H7 (cell line): Measurements from ENCODE around the gene CD63. TPM values are rescaled to one million over a fixed set of nuclear protein-coding genes. Genes with fewer than 3 reads are reported as not detected.

ENCODE experiments used
- DNase-seq: peaks from one replicate; pipeline ENCODE4 v3.0.0; 2012
- H3K27me3 ChIP-seq: 2 replicates; pipeline ENCODE4 v1.6.0; 2011; ENCODE audit warnings: mild to moderate bottlenecking, low read length; ENCODE audit not compliant: control insufficient read depth, insufficient read depth
- H3K36me3 ChIP-seq: replicated peaks from 2 replicates; pipeline ENCODE4 v1.5.1; 2011; ENCODE audit warnings: low read length; ENCODE audit not compliant: control insufficient read depth, insufficient read depth
- H3K4me3 ChIP-seq: 2 replicates; pipeline ENCODE4 v1.5.1; 2011; ENCODE audit warnings: low read depth, mild to moderate bottlenecking, control low read depth, low read length, moderate library complexity; ENCODE audit not compliant: insufficient read depth
- total RNA-seq: library from RNA; depleted of rRNA; stranded (reverse); fragments of >200 nt; shearing (Covaris generic); gene quantifications from 2 replicates; pipeline ENCODE4 v1.2.3, GENCODE V29; 2014

CD63 gene
- total RNA-seq, 1 experiment from 2014 or later: 314 TPM

DNA sequence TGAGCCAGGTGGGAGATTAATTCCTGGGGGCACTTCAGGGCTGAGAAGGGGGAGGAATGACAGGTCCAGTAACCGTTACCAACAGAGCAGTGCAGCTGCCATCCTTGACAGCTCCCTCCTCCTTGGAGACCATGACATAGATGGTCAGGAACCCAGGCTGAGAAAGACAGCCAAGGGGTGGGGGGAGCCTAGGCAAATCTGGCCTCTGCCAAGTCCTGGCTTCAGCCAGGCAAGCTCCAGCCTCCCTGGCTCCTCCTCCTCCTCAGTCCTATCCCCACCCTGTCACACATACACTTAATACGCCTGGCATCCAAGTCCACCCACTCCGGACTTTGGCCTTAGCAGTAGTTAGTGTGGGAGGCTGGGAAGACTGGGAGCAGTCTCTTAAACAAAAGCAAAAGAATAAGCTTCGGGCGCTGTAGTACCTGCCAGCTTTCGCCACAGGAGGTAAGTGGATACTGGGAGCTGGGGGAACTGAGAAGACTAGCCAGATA lies 8.7 kb downstream of the CD63 start, which contains the start of gene RDH5:
TSS of gene RDH5 (plus strand) at position 323 of the 494 bp plus-strand sequence. CDS start 792 bp downstream, outside the sequence.
- H3K27me3 ChIP-seq: no peaks in the 10 kb centered on the region
- no peak for DNase-seq
- no peak within 1 kb of the TSS for H3K4me3 ChIP-seq
- H3K36me3 ChIP-seq: peaks cover 12% of the 10 kb centered on the region

DNA sequence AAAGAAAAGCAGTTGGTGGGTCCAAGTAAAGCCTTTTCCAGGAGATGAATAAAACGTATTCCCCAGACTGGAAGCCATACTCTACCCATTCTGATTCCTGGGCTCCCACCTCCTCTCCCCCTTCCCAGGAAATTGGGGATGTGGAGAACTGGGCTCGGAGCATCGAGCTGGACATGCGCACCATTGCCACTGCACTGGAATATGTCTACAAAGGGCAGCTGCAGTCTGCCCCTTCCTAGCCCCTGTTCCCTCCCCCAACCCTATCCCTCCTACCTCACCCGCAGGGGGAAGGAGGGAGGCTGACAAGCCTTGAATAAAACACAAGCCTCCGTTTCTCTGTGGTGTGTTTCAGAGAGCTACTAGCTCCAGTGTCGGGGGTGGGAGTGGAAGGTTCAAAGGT lies 9.4 kb downstream of the CD63 start:
- DNase-seq: no peak

DNA sequence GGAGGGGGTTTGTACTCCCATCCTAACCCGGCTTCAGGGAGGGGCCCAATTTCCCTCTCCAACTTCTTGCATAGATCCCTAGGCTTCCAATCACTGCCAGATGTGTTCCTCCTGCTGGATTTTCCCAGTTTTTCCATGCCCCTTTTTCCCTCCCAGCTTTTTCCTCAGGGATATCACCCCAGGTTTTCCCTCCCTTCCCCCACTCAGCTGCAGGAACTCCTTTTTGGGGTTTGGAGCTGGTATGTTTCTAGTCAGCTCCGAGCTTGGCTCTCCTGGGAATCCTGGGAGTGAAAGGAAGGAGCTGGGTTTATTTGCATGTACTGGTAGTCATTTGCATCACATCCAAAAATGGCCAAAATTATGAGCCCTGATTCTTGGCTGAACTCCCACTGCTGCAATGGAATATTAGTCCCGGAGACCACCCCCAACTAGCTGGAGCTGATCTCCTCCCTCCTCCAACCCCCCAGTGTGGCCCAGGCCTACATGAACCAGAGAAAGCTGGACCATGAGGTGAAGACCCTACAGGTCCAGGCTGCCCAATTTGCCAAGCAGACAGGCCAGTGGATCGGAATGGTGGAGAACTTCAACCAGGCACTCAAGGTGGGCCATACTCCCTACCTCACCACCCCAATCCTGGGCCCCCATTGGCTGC lies 10.1 kb downstream of the CD63 start:
- H3K4me3 ChIP-seq: no peak overlapping the region
- DNase-seq: peak; percentile 40
- no peaks in the 10 kb centered on the region for H3K27me3 ChIP-seq
- H3K36me3 ChIP-seq: peaks cover 1% of the 10 kb centered on the region; the same call in 1 of the 2 replicates

More for the DNA sequence above, 9.4 kb downstream of the CD63 start:
- peaks cover 7% of the 10 kb centered on the region for H3K36me3 ChIP-seq
- no peaks in the 10 kb centered on the region for H3K27me3 ChIP-seq
- no peak overlapping the region for H3K4me3 ChIP-seq

DNA sequence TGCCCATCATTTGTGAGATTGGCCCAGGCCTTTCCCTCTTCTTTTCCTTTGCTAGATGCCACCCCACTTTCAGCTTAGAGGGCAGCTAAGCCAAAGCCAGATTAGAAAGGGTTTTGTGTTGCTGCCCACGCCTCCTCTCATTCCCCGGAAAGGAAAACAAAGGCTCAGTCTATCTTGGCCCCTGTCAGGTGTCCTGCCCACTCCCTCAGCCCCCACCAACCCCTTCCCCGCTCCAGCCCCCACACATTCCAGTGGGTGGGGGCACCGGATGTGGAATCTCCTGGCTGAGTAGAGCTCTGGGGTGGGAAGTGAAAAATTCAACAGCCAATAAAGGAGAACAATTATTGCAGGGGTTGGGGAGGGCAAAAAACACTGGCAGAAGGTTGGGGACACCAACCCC lies 10.8 kb downstream of the CD63 start:
- DNase-seq: peak; percentile 80
- Histone ChIP-seq H3K4me3 (no peak overlapping the region), H3K27me3 (no peaks in the 10 kb centered on the region), H3K36me3 (no peaks in the 10 kb centered on the region)

DNA sequence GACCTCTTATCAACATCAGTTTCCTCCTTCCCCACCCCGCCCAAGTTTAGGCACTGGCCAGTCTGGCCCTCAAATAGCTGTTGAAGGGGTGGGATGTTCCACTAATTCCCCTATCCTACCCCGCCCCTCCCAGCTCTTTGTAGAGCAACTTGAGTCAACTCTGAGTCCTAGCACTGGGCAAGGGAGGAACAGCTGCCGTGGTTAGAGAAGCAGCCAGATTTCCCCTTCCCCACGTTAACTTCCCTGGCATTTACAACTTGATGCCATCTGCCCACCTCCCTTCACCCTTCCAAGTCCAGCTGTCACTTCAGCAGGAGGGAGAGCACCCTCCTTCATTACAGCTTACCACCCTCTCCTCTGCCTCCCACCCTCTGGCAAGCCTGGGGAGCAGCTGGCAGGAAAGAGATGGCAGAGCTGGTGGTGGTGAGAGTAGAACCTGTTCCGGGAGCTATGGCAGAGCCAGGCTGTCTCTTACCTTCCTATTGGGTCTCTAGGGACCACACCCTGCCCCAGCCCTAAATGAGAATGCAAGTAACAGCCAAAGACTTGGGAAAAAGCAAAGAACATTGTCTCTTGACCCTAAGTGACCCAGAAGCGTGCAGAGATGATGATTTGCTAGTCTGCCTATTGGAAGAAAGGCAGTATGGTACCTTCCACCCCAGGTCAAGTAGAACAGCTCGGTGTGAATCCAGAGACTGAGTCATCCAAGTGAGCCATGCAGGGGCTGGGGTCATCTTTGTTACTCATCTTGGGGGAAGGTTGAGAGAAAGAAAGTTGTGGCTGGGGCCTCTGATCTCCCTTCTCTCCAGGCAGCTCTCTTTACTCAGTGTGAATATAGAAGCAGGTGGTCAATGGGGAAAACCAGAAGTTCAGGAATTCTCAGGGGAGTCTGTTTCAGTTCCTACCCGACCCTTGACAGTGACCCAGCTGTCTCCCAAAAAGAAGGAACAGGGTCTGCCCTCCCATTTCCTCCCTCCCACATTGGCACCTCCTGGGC lies 11.5 kb downstream of the CD63 start:
- Histone ChIP-seq H3K36me3 (no peaks in the 10 kb centered on the region), H3K4me3 (peak overlapping the region; percentile 92), H3K27me3 (peaks cover 2% of the 10 kb centered on the region; the same call in 1 of the 2 replicates)
- DNase-seq: peak; percentile 39

DNA sequence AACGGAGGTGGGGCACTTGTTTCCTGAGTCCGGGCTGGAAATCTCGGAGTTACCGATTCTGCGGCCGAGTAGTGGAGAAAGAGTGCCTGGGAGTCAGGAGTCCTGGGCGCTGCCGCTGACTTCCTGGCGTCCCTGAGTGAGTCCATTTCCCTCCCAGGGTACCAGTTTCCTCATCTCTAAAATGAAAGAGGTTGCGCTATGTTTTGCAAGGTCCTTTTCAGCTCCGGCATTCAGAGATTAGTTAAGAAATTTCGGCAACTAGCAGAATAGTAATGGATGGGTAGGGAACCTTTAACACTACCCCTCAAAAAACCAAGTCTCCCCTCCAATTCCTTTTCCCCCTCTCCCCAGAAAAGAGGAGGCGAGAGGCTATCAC lies 12.2 kb downstream of the CD63 start:
- H3K36me3 ChIP-seq: no peaks in the 10 kb centered on the region
- H3K27me3 ChIP-seq: peaks cover 5% of the 10 kb centered on the region; the same call in 1 of the 2 replicates
- DNase-seq: no peak
- peak overlapping the region; percentile 92 for H3K4me3 ChIP-seq

DNA sequence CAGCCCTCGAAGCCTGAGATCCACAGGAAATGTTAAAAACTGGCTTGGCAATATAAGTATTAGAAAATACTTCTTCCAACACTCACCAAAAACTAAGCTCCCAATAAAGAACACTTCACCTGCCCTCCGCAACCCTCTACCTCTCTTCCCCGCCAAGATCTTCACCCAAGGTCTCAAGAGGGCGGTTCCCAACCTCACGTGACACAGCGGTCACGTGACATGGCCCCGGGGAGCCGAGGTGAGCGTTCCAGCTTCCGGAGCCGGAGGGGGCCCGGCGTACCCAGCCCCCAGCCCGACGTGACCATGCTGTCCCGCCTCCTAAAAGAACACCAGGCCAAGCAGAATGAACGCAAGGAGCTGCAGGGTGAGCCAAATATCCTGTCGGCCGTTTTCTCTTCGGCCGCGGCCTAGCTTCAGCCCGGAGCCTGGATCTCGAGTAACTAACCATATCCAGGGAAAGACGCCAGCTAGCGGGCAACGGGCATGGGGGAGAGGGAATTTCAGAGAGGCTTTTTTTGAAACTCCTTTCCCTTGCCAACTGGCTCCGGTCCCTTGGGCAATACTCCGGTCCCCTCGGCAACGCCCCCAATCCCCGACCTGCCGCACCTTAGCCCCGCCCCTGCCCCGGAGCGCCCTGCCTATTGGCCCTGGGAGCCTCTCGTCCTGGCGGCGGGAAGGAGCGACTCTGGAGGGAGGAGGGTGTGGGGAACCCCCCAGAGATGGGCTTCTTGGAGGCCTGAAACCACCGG lies 12.8 kb downstream of the CD63 start, which contains the start of gene BLOC1S1:
TSS of gene BLOC1S1 (plus strand) at position 214 of the 749 bp plus-strand sequence. CDS start at position 220, 6 bp downstream.
- peaks cover 5% of the 10 kb centered on the region; the same call in 1 of the 2 replicates for H3K27me3 ChIP-seq
- H3K36me3 ChIP-seq: no peaks in the 10 kb centered on the region
- DNase-seq: peak; percentile 98
- peak within 1 kb of the TSS; percentile 92 for H3K4me3 ChIP-seq

DNA sequence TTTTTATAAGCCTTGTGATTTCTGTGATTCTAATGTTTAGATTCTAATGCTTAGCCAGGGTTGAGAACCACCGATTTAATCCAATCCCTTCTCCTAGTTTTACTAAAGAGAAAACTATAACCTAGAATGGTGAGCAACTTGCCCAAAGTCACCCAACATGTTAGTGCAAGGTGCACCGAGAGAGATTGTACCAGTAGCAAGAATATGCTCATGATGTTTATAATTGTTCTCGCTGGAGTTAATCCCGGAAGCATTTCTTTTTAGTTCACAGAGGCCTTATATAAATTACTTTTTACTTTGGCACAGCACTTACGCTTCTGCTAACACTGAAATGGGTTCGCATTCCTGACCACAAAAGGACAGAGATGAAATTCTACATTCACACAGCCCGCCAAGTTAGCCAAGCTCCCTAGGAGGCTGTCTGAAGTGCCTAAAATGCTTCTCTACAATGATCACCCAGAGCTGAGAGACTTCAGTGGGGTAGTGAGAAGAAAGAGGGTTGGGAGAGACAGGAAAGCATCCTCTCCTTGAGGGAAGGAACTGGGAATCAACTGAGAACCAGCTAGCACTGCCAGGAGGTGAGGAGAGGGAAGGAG lies 13.5 kb downstream of the CD63 start:
- H3K4me3 ChIP-seq: peak overlapping the region; percentile 92
- no peak for DNase-seq
- H3K27me3 ChIP-seq: peaks cover 5% of the 10 kb centered on the region; the same call in 1 of the 2 replicates
- no peaks in the 10 kb centered on the region for H3K36me3 ChIP-seq

DNA sequence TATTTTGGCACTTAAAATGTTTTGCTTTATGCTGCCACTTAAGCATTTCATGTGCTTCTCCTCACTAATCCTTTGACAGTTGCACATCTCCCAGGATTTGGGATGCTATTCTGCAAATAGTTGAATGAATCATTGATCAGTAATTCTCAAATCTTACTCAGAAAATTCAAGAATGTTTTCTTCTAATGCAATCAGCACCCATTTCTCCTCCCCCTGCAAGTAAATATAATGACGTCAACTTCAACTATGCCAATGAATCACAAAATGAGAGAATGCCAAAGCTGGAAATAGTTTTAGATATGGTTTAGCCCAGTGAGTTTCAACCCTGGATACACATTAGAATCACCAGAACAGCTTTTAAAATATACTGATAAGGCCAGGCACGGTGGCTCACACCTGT lies 15.1 kb downstream of the CD63 start:
- H3K4me3 ChIP-seq: no peak overlapping the region
- DNase-seq: no peak

DNA sequence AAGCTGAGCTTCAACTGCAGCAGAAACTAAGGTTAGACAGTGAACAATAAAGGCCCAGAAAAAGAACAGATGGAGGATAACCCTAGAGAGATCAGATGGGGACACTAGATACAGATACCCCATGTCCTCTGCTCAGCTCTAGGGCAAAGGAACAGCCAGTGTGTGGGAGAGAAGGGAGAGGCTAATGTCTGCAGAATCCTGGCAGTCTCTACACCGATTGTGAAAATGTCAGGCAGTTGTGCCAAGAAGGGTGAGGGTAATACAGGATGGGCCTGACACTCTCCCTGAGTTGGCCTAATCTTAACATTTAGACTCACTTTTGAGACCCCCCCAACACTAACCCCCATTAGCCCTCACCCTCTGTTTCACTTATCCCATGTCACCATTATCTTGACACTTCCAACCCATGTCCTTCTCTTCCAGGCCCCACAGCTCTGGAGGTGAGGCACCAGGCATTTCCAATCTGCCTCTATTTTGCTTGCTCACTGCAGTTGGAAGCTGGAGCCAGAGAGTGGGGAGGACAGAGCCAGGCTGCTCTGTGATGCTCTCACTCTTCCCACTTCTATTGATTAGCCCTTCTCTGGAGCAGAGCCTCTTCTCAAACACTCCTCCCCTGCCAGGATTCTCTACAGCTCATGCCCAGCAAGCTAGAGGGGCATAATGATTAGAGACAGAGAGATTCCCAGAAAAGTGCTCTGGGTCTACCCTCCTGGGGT lies 16.0 kb downstream of the CD63 start:
- no peaks in the 10 kb centered on the region for H3K36me3 ChIP-seq
- peaks cover 7% of the 10 kb centered on the region; the same call in 1 of the 2 replicates for H3K27me3 ChIP-seq
- no peak for DNase-seq
- H3K4me3 ChIP-seq: no peak overlapping the region

More for the DNA sequence above, 15.1 kb downstream of the CD63 start:
- Histone ChIP-seq H3K36me3 (no peaks in the 10 kb centered on the region), H3K27me3 (peaks cover 7% of the 10 kb centered on the region; the same call in 1 of the 2 replicates)

DNA sequence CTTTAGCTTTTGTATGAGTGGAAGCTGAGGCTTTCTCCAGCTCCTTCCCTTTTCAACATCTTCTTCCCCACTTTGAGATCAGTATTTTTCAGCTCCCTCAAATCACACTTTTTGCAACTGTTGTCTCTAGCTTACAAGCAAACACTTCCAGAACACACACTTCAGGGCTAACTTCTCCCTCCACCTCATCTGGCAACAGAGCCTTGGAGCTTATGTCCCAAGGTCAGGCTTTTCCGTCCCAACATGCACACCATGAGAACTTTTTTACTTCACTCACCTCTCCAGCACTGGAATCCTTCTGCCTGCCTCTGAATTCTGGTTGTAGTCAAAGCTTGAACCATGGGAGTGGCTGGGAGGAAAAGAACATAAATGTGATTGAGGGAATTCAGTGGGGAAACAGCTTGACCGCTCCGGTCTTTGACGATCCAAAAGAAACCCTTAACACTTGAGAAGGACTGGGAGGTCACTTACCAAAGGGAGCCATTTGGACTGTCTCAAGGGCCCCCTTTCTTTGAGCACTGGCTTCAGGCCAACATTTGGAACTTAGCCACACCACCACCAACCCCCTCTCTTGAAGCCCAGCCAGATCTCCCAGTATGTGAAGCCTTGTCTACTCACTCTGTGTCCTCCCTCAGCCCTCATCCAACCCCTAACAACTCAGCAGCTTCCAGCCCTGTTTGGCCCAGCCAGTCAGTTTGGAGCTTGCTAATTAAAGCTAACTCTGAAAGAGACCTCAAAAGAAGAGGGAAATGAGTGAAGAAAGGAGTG lies 16.8 kb downstream of the CD63 start:
- peaks cover 8% of the 10 kb centered on the region; the same call in 1 of the 2 replicates for H3K27me3 ChIP-seq
- H3K4me3 ChIP-seq: no peak overlapping the region
- H3K36me3 ChIP-seq: no peaks in the 10 kb centered on the region
- DNase-seq: no peak

DNA sequence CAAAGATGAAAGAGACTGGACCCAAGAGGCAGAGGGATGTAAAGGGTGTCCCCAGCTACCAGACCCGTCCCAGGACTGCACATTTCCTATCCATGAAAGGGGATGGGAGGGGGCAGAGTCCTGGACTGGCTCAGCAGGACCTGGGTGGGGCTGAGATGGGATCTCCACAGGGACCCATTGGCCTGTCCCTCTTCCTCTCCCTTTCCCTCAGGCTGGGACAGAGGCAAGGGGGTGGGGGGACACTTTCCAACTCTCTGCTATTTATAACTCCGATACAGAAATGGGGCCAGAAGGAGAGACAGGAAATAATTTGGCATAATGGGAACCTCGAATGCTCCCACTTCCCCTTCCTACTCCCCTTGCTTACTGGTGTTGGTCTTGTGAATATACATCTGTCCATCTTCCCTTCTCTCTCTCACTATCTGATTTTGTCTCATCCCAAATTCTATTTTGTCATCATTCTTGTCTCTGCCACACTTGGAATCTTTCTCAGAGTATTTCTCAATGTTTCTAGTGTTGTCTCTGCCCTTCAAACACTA lies 20.0 kb downstream of the CD63 start:
- Histone ChIP-seq H3K27me3 (peaks cover 11% of the 10 kb centered on the region; the same call in 1 of the 2 replicates), H3K36me3 (no peaks in the 10 kb centered on the region), H3K4me3 (peak overlapping the region; percentile 95)
- no peak for DNase-seq
